GM19395 (cell line): Measurements from ENCODE around the gene LAPTM5.

Experiments
- ATAC-seq: cut with Tn5 transposase; IDR thresholded peaks from one replicate; pipeline ENCODE4 v1.9.1; 2021; ENCODE audit warnings: mild to moderate bottlenecking, moderate library complexity; ENCODE audit not compliant: unreplicated experiment

LAPTM5 gene

GRCh38 chr1:30745156-30745833, 12.3 kb downstream of the LAPTM5 start:
- no peak for ATAC-seq

- peak; percentile 48 for ATAC-seq
Measured at GRCh38 chr1:30744060-30744756, 13.4 kb downstream of the LAPTM5 start.

- peak; percentile 39 for ATAC-seq
Measured at GRCh38 chr1:30743584-30744059, 14.0 kb downstream of the LAPTM5 start.

- no peak for ATAC-seq
Measured at GRCh38 chr1:30742963-30743559, 14.5 kb downstream of the LAPTM5 start.

GRCh38 chr1:30742300-30742962, 15.1 kb downstream of the LAPTM5 start:
- ATAC-seq = no peak

DNA sequence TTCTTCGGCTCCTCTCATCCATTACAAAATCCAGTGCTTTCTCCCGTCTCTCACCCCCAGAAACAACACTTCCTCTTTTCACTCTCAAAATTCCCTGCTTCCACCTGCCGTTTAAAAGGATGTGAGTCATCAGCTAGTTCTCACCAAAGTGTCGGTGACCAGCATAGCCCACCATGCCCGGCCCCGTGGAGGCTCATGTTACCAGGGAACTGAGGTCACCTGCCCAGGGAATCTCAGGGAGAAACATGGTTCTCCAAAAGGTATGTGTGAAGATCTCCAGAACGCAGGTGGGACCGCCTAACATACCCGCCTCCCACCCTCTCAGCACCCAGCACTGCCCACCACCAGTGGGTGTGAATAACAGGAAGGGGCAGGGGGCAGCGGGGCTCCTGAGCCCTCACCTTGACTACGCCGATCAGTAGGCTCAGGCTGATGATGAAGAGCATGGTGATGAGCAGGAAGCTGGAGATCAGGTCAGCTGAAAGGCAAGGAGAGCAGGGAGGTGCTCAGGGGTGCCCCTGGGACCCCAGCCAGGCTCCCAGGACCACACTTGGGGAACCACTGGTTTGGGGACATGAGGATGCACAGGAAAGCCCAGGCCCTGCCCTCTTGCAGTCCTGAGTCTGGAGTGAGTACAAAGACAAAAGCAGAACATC, 16.2 kb downstream of the LAPTM5 start:
- no peak for ATAC-seq

GRCh38 chr1:30740251-30741238, 17.0 kb downstream of the LAPTM5 start:
- no peak for ATAC-seq

DNA sequence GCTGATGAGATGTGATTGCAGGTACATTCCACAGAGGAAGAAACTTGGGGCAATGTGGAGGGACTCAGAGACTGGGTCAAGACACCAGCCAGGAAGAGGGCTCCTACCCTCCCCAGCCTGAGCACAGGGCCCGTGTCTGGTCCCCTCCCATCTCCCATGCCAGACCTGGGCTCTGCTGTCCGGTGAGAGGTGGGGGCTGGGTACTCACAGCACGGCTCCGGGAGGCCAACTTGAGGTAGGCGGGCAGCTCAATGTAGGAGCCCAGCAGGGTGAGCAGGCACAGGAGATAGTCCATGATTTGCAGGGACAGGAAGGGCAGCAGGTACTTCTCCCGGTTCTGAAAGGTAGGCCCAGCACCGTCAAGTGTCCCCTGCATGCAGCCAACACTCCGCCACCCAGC, 18.0 kb downstream of the LAPTM5 start:
- ATAC-seq = no peak

GRCh38 chr1:30738715-30739559, 18.6 kb downstream of the LAPTM5 start:
- no peak for ATAC-seq

- ATAC-seq = no peak
Measured at GRCh38 chr1:30738040-30738714, 19.4 kb downstream of the LAPTM5 start.

DNA sequence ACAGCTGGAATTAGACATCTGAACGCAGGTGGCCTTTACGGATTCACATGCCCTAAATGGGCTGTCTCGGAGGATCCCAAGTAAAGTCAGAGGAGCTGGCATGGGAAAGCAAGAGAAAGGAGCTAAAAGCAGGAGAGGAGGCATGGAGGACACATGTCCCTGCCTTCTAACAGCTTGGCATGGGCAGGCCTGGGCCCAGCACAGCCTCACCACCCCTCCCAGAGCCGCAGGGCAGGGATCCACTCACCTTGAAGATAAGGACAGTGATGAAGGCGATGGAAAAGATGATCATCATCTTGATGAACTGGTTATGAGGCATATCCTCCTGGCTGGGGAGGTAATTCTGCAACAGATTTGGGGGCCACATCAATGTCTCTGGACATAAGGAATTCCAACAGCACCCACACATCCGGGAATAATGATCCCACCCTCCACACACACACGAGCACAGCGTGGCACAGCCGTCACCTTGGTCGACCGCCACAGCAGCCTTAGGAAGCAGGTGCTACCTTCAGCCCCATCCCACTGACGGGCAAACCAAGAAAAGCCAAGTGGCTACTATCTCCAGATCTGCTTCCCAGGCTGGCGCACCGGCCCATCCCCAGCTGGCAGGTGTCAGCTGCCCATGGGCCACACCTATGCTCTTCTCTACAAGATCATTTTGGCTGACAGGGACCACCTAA, 20.1 kb downstream of the LAPTM5 start:
- ATAC-seq = no peak

DNA sequence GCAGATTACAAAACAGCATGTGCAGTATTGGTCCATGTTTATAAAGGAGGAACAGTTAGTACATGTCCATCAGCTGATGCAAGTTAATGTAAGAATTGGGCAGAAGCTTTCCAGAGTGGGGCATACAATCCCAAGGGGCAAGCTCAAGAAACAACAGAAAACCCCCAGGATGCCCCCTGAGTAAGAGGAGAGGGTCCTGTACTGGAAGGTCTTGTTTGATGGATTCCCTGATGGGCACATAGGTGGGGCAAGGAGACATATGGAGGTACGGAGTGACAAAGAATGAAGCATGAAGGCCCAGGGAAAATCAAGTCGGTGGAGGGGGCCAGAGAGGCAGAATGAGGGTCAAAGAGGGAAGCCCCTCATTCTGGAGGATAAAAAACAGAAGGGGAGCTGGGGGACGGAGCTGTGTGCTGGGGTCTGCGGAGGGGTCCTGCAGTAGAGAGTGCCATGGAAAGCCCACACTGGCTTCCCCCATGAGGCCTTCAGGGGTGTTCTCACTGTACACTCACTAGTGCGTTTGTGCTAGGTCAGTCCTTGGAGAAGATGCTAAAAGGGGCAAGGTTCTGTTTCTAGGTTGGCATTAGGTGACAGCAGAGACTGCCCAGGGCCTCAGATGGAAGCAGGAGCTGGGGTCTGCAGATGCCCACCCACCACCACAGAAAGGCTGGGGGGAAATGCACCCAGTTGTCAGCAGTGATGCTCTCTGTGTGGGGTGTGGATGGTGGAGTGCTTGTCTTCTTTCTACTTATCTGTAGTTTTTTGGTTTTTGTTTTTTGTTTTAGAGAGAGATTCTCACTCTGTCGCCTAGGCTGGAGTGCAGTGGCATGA, 21.7 kb downstream of the LAPTM5 start:
- no peak for ATAC-seq

GRCh38 chr1:30735124-30735523, 22.4 kb downstream of the LAPTM5 start:
- no peak for ATAC-seq

DNA sequence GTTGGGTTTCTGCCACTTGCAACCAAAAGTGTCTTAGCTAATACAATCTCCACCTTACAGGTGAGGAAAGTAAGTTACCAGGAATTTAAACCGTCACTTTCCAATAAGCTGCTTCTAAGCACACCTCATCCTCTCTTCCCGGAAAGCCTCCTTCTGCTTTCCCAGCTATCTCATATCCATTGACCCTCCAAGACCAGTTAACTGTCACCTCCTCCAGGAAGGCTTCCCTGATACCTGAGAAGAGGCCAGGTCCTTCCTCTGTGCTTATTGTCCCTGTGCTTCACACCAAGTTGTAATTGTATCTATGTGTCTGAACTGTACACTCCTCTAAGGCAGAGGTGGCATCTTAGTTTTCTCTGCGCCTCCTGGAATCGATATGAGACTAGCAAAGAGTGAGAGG, 23.0 kb downstream of the LAPTM5 start:
- no peak for ATAC-seq

DNA sequence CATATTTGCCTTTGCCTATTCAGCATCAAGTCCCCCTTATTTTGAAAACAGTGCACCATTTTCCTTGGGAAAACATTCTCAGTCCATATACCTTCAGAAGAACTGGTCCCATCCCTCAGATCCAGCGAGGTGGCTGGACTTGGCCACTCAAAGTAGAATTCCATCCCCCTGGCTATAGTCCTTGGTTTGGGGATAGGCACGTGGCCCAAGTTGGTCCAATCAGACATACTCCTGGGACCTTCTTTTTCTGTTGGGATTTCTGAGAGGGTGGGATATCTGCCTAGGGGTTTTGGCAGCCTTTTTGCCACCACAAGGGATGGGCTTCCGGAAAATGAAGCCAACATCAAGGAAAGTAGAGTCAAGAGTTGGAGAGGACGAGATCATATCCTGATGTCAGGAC, 23.5 kb downstream of the LAPTM5 start:
- no peak for ATAC-seq

- ATAC-seq = no peak
Measured at GRCh38 chr1:30733493-30733892, 24.1 kb downstream of the LAPTM5 start.
